Measurements from ENCODE around the gene STH.

- TF ChIP-seq EZH2phosphoT487 (IDR thresholded peaks at IDR 0.05; ENCODE audit: low read length) (no peak), CTCF (IDR thresholded peaks at IDR 0.05; ENCODE audit: low read length) (no peak), EZH2 (optimal IDR thresholded peaks at IDR 0.05; ENCODE audit: low read depth, low read length) (no peak)
These were observed 1.7 kb downstream of the STH start for GRCh38 chr17:46000757-46001156.
